Fibroblast of lung (primary cell): ENCODE data around the gene AQP5.

ENCODE experiments used
- CTCF ChIP-seq, 2 donors: IDR thresholded peaks in 1 of 2; conservative IDR thresholded peaks in 1 of 2; 1 replicate in 1 of 2; 2 replicates in 1 of 2; pipeline ENCODE4 v1.5.1; 2011 to 2012; ENCODE audit warnings: low read length in 2 of 2, control low read depth in 1 of 2, inconsistent platforms in 1 of 2, low read depth in 1 of 2, mild to moderate bottlenecking in 1 of 2
- EZH2 ChIP-seq: IDR thresholded peaks from 2 replicates; pipeline ENCODE4 v1.5.1; 2012; ENCODE audit warnings: low read length, control low read depth, mild to moderate bottlenecking; ENCODE audit errors: missing control alignments

GRCh38 chr12:49976557-49976956 is 14.9 kb downstream of the AQP5 start:
- TF ChIP-seq CTCF (conservative IDR thresholded peaks at IDR 0.05 in 1 of 2, IDR thresholded peaks at IDR 0.05 in 1 of 2; ENCODE audit: low read depth in 1 of 2, low read length in 2 of 2) (no peak), EZH2 (no peak)
